HepG2 (cell line): ENCODE results near the gene NAA38. TPM values are rescaled to one million over a fixed set of nuclear protein-coding genes. Genes with fewer than 3 reads are reported as not detected.
A peak's percentile ranks its signal among the peaks of the same experiment; 100 is the strongest.

Experiments
- ETV5 ChIP-seq: IDR thresholded peaks from 2 replicates; pipeline ENCODE4 v1.6.1; 2018; ENCODE audit warnings: missing biosample characterization, missing genetic modification reagents, inconsistent platforms, borderline replicate concordance
- GLI4 ChIP-seq: sonication (generic); formaldehyde crosslinking; IDR thresholded peaks from 2 replicates; pipeline ENCODE4 v1.5.1; 2020; ENCODE audit warnings: missing genetic modification reagents, mild to moderate bottlenecking, moderate library complexity, borderline replicate concordance
- HMG20A ChIP-seq: IDR thresholded peaks from 2 replicates; pipeline ENCODE4 v1.6.1; 2016; ENCODE audit warnings: borderline replicate concordance
- JUN ChIP-seq: sonication (generic); formaldehyde crosslinking; IDR thresholded peaks from 2 replicates; pipeline ENCODE4 v1.4.0; 2020; ENCODE audit warnings: mild to moderate bottlenecking, missing genetic modification reagents
- MAF1 ChIP-seq: sonication (generic); formaldehyde crosslinking; IDR thresholded peaks from 2 replicates; pipeline ENCODE4 v1.5.0; 2020; ENCODE audit warnings: missing genetic modification reagents, borderline replicate concordance
- PHF8 ChIP-seq: sonication (generic); formaldehyde crosslinking; IDR thresholded peaks from 2 replicates; pipeline ENCODE4 v1.5.0; 2020; ENCODE audit warnings: missing genetic modification reagents
- RBFOX2 ChIP-seq: fragments of 200-400 bp; formaldehyde crosslinking; IDR thresholded peaks from 2 replicates; pipeline ENCODE4 v1.6.1; 2017; ENCODE audit warnings: low read depth, mild to moderate bottlenecking, low read length
- SIX1 ChIP-seq: sonication (generic); formaldehyde crosslinking; IDR thresholded peaks from 2 replicates; pipeline ENCODE4 v1.4.0; 2020; ENCODE audit warnings: missing genetic modification reagents, borderline replicate concordance
- TEF ChIP-seq: sonication (generic); formaldehyde crosslinking; IDR thresholded peaks from 2 replicates; pipeline ENCODE4 v1.5.0; 2020; ENCODE audit warnings: missing genetic modification reagents
- ZBED4 ChIP-seq: sonication (generic); formaldehyde crosslinking; IDR thresholded peaks from 2 replicates; pipeline ENCODE4 v1.4.0; 2020; ENCODE audit warnings: missing genetic modification reagents, borderline replicate concordance
- ZFP62 ChIP-seq: sonication (generic); formaldehyde crosslinking; IDR thresholded peaks from 2 replicates; pipeline ENCODE4 v1.4.0; 2020; ENCODE audit warnings: missing genetic modification reagents
- ZNF142 ChIP-seq: sonication (generic); formaldehyde crosslinking; IDR thresholded peaks from 2 replicates; pipeline ENCODE4 v1.4.0; 2020; ENCODE audit warnings: missing genetic modification reagents
- ZNF230 ChIP-seq: sonication (generic); formaldehyde crosslinking; IDR thresholded peaks from 2 replicates; pipeline ENCODE4 v1.4.0; 2020; ENCODE audit warnings: mild to moderate bottlenecking, missing genetic modification reagents
- ZNF496 ChIP-seq: sonication (generic); formaldehyde crosslinking; IDR thresholded peaks from 2 replicates; pipeline ENCODE4 v1.8.1; 2023; ENCODE audit warnings: mild to moderate bottlenecking, moderate library complexity, missing genetic modification reagents; ENCODE audit not compliant: insufficient replicate concordance
- ZNF547 ChIP-seq: sonication (generic); formaldehyde crosslinking; IDR thresholded peaks from 2 replicates; pipeline ENCODE4 v1.5.1; 2020; ENCODE audit warnings: mild to moderate bottlenecking, missing genetic modification reagents
- polyA plus RNA-seq, 8 experiments: library from polyadenylated mRNA; depleted of rRNA in 3 of 8; stranded (reverse) in 7 of 8; unstranded in 1 of 8; fragments of >200 nt; fragmentation: Illumina TruSeq in 4 of 8; extraction: Trizol in 4 of 8; gene quantifications; 2 replicates each; pipeline versions ENCODE4 v1.2.1 to v1.2.3, GENCODE V29; 2011 to 2016; ENCODE audit warnings: low read depth in 4 of 8, missing spikeins in 1 of 8, mixed read lengths in 1 of 8; ENCODE audit not compliant: insufficient read depth in 1 of 8
- total RNA-seq, 5 experiments: library from RNA; depleted of rRNA; stranded (reverse); fragments of >200 nt; fragmentation: Illumina TruSeq; extraction: Trizol; gene quantifications; 2 replicates each; pipeline ENCODE4 v1.2.3, GENCODE V29; 2016; ENCODE audit warnings: low read depth in 1 of 5
- TF ChIP-seq, protein P1 (sequence below): IDR thresholded peaks from 2 replicates; pipeline ENCODE4 v1.6.1; 2016; ENCODE audit warnings: low read depth, borderline replicate concordance
- TF ChIP-seq, protein P2 (sequence below): IDR thresholded peaks from 2 replicates; pipeline ENCODE4 v1.6.1; 2018; ENCODE audit warnings: missing genetic modification reagents

Gene NAA38
- total and polyA plus RNA-seq, 2 of the 13 experiments (the other 11 are each of a cell fraction or from before 2014, with no cell fraction given): 46.9 to 91.6 TPM

GRCh38 chr17:7835814-7836595, 21.4 kb downstream of the NAA38 start (continued):
- TF ChIP-seq, protein P1, sequence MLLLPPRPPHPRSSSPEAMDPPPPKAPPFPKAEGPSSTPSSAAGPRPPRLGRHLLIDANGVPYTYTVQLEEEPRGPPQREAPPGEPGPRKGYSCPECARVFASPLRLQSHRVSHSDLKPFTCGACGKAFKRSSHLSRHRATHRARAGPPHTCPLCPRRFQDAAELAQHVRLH: no peak
- no peak for TF ChIP-seq ZNF496 (CRISPR knock-in tag)
- peak; percentile 97 for TF ChIP-seq RBFOX2
- TF ChIP-seq, protein P2, sequence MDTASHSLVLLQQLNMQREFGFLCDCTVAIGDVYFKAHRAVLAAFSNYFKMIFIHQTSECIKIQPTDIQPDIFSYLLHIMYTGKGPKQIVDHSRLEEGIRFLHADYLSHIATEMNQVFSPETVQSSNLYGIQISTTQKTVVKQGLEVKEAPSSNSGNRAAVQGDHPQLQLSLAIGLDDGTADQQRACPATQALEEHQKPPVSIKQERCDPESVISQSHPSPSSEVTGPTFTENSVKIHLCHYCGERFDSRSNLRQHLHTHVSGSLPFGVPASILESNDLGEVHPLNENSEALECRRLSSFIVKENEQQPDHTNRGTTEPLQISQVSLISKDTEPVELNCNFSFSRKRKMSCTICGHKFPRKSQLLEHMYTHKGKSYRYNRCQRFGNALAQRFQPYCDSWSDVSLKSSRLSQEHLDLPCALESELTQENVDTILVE (CRISPR knock-in tag): no peak
- no peak for TF ChIP-seq HMG20A
- TF ChIP-seq MAF1 (CRISPR knock-in tag): 0 out of 2 replicates have a peak, but pooled peaks have one; percentile 73
- TF ChIP-seq ZNF230 (CRISPR knock-in tag): no peak
- TF ChIP-seq ZNF142: peak; percentile 47; the same call in 1 of the 2 replicates
- peak; percentile 89 for TF ChIP-seq TEF (CRISPR knock-in tag)
- peak; percentile 29; the same call in 1 of the 2 replicates for TF ChIP-seq ZNF547
- TF ChIP-seq SIX1 (CRISPR knock-in tag): 0 out of 2 replicates have a peak, but pooled peaks have one; percentile 5
- TF ChIP-seq GLI4 (CRISPR knock-in tag): peak; percentile 52; the same call in 1 of the 2 replicates
- TF ChIP-seq ZFP62: no peak
- 0 out of 2 replicates have a peak, but pooled peaks have one; percentile 2 for TF ChIP-seq ZBED4
- TF ChIP-seq PHF8 (CRISPR knock-in tag): peak; percentile 12; the same call in 1 of the 2 replicates
- no peak for TF ChIP-seq JUN (CRISPR knock-in tag)
- no peak; the same call in 1 of the 2 replicates for TF ChIP-seq ETV5 (CRISPR knock-in tag)
